ENCODE results near the gene CDH20.

Gene CDH20

DNA sequence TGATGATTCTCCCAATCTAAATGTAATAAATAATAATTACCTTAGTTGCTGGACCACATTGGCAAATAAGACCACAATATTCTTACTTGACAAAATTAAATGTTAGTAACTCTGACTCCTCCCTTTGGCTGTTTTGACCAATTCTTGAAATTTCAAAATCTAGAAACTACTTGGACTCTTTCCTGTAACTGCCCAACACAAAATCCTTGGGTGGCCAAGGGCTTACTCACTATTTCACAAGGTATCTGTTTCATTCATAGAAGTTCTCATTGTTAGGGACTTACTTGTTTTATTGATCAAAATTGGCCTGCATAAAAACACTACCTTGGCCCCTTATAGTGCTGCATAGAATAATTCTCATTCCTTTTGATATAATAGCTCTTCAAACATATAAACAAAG, 19.4 kb downstream of the CDH20 start:
- DNase-seq = no peak
- no peak overlapping the region for H2BK12ac ChIP-seq (ENCODE audit: low read length in 2 of 2)
- H3K27me3 ChIP-seq (ENCODE audit: control insufficient read depth in 1 of 2, insufficient read depth in 1 of 2, low read length in 2 of 2) = peaks cover 0 to 4% of the 10 kb centered on the region in 2 experiments
- H4K8ac ChIP-seq (ENCODE audit: low read length) = no peak overlapping the region
- no peaks in the 10 kb centered on the region for H3K9me3 ChIP-seq (ENCODE audit: control insufficient read depth, low read length)
- no peak overlapping the region for H3K27ac ChIP-seq (ENCODE audit: low read length, poor library complexity, severe bottlenecking)
- no peak overlapping the region for H3K23ac ChIP-seq (ENCODE audit: low read length in 2 of 2)
- no peaks in the 10 kb centered on the region for H3K79me1 ChIP-seq (replicated peaks; ENCODE audit: low read length, poor library complexity, severe bottlenecking)
- H3K4ac ChIP-seq (ENCODE audit: low read depth in 1 of 2, low read length in 2 of 2) = no peak overlapping the region
- no peak overlapping the region for H4K91ac ChIP-seq (ENCODE audit: low read length)
- H2BK5ac ChIP-seq (ENCODE audit: low read depth, low read length, poor library complexity, severe bottlenecking) = no peak overlapping the region
- no peak overlapping the region for H2BK120ac ChIP-seq (ENCODE audit: low read depth, low read length)
- no peak overlapping the region for H3K14ac ChIP-seq (ENCODE audit: low read length in 2 of 2)
- no peak overlapping the region for H3K18ac ChIP-seq (ENCODE audit: low read depth in 1 of 2, low read length in 2 of 2)
- no peaks in the 10 kb centered on the region for H3K4me1 ChIP-seq (ENCODE audit: control insufficient read depth, insufficient read depth, low read depth, low read length)
- no peak overlapping the region for H2BK15ac ChIP-seq (ENCODE audit: low read depth, poor library complexity, severe bottlenecking)
- H3K36me3 ChIP-seq (ENCODE audit: control insufficient read depth in 1 of 2, insufficient read depth in 2 of 2, low read depth in 1 of 2, low read length in 2 of 2) = no peaks in the 10 kb centered on the region
- no peak overlapping the region for H2AFZ ChIP-seq (ENCODE audit: low read depth, low read length)
- H3K4me2 ChIP-seq (ENCODE audit: low read length, poor library complexity, severe bottlenecking) = no peak overlapping the region
- H3K9ac ChIP-seq (ENCODE audit: low read length) = no peak overlapping the region
- H2AK5ac ChIP-seq (ENCODE audit: low read length, severe bottlenecking) = no peak overlapping the region
- H3K4me3 ChIP-seq (ENCODE audit: insufficient read depth in 1 of 2, low read depth in 1 of 2, low read length in 2 of 2) = no peak overlapping the region

DNA sequence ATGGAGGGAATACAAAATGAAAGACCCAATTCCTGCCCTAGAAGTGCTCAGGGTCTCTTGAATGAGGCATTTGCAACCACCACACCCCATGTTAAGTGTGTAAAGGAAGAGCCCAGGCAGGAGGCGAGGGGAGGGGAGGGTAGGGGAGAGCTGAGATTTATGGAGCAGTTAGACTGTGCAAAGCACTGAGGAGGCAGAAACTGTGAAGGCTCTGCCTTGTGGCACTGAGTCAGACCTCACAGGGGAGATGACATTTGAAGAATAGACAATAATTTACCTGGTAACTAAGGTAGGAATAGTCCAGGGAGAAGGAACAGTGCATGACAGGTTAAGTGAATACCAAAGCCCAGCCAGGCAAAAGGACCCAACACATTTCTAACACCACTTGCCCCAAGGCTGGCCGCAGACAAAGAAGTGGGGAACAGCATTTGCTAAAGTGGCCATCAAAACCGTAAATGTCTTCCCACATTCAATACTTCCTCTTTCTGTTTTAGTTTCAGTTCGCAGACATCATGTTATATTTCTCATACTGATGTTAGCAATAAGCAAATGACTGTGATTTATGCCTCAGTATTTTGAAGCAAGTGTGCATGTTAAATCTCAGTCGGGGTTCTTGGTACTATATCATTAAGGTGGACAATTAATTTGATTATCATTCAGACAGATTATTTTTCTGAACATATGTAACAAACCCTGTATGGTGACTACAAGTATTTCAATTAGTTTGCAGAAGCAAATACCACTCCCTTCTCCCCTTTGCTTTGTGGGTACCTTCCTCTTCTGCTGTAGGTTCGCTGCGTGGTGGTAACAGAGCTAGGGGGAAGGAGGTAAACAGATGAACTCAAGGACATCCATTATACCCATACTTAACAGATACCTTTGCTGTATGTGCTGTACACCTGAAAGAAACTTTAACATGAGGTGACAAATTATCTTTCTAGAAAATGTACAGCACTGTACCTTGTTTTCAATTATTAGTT, 27.5 kb downstream of the CDH20 start:
- no peak for DNase-seq
- H3K4ac ChIP-seq (ENCODE audit: low read depth in 1 of 2, low read length in 2 of 2) = no peak overlapping the region
- H3K27me3 ChIP-seq (ENCODE audit: control insufficient read depth in 1 of 2, insufficient read depth in 1 of 2, low read length in 2 of 2) = no peaks in the 10 kb centered on the region
- no peak overlapping the region for H3K18ac ChIP-seq (ENCODE audit: low read depth in 1 of 2, low read length in 2 of 2)
- no peak overlapping the region for H3K23ac ChIP-seq (ENCODE audit: low read length in 2 of 2)
- H4K91ac ChIP-seq (ENCODE audit: low read length) = no peak overlapping the region
- no peak overlapping the region for H3K9ac ChIP-seq (ENCODE audit: low read length)
- no peak overlapping the region for H2BK120ac ChIP-seq (ENCODE audit: low read depth, low read length)
- no peak overlapping the region for H2BK15ac ChIP-seq (ENCODE audit: low read depth, poor library complexity, severe bottlenecking)
- no peak overlapping the region for H3K4me2 ChIP-seq (ENCODE audit: low read length, poor library complexity, severe bottlenecking)
- no peaks in the 10 kb centered on the region for H3K36me3 ChIP-seq (ENCODE audit: control insufficient read depth in 1 of 2, insufficient read depth in 2 of 2, low read depth in 1 of 2, low read length in 2 of 2)
- no peaks in the 10 kb centered on the region for H3K4me1 ChIP-seq (ENCODE audit: control insufficient read depth, insufficient read depth, low read depth, low read length)
- no peaks in the 10 kb centered on the region for H3K79me1 ChIP-seq (replicated peaks; ENCODE audit: low read length, poor library complexity, severe bottlenecking)
- no peak overlapping the region for H3K4me3 ChIP-seq (ENCODE audit: insufficient read depth in 1 of 2, low read depth in 1 of 2, low read length in 2 of 2)
- H3K9me3 ChIP-seq (ENCODE audit: control insufficient read depth, low read length) = no peaks in the 10 kb centered on the region
- no peak overlapping the region for H4K8ac ChIP-seq (ENCODE audit: low read length)
- H2AFZ ChIP-seq (ENCODE audit: low read depth, low read length) = no peak overlapping the region
- no peak overlapping the region for H3K14ac ChIP-seq (ENCODE audit: low read length in 2 of 2)
- no peak overlapping the region for H2AK5ac ChIP-seq (ENCODE audit: low read length, severe bottlenecking)
- no peak overlapping the region for H2BK12ac ChIP-seq (ENCODE audit: low read length in 2 of 2)
- no peak overlapping the region for H3K27ac ChIP-seq (ENCODE audit: low read length, poor library complexity, severe bottlenecking)
- WGBS = 73% methylated on average over 4 of the region's 7 CpGs
- no peak overlapping the region for H2BK5ac ChIP-seq (ENCODE audit: low read depth, low read length, poor library complexity, severe bottlenecking)

DNA sequence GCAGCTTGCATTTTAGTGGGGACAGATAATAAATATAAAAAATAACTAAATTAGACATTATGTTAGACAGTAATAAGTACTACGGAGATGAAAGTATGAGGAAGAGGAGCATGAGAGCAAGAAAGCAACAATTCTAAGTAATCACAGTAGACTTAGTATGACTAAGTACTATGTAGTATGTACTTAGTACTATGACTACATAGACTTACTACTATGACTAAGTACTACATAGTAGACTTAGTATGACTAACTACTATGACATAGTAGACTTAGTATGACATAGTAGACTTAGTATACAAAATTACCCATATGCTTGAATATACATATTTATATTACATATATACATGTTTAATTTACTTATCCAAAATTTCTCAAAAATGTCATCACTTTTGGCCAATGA, 29.3 kb downstream of the CDH20 start:
- H3K18ac ChIP-seq (ENCODE audit: low read depth in 1 of 2, low read length in 2 of 2) = no peak overlapping the region
- no peak overlapping the region for H3K4me2 ChIP-seq (ENCODE audit: low read length, poor library complexity, severe bottlenecking)
- no peaks in the 10 kb centered on the region for H3K79me1 ChIP-seq (replicated peaks; ENCODE audit: low read length, poor library complexity, severe bottlenecking)
- H3K9me3 ChIP-seq (ENCODE audit: control insufficient read depth, low read length) = no peaks in the 10 kb centered on the region
- H3K14ac ChIP-seq (ENCODE audit: low read length in 2 of 2) = no peak overlapping the region
- no peaks in the 10 kb centered on the region for H3K4me1 ChIP-seq (ENCODE audit: control insufficient read depth, insufficient read depth, low read depth, low read length)
- no peak overlapping the region for H3K27ac ChIP-seq (ENCODE audit: low read length, poor library complexity, severe bottlenecking)
- H3K36me3 ChIP-seq (ENCODE audit: control insufficient read depth in 1 of 2, insufficient read depth in 2 of 2, low read depth in 1 of 2, low read length in 2 of 2) = no peaks in the 10 kb centered on the region
- H2BK5ac ChIP-seq (ENCODE audit: low read depth, low read length, poor library complexity, severe bottlenecking) = no peak overlapping the region
- no peaks in the 10 kb centered on the region for H3K27me3 ChIP-seq (ENCODE audit: control insufficient read depth in 1 of 2, insufficient read depth in 1 of 2, low read length in 2 of 2)
- H3K9ac ChIP-seq (ENCODE audit: low read length) = no peak overlapping the region
- H4K91ac ChIP-seq (ENCODE audit: low read length) = no peak overlapping the region
- no peak overlapping the region for H2BK15ac ChIP-seq (ENCODE audit: low read depth, poor library complexity, severe bottlenecking)
- no peak overlapping the region for H3K23ac ChIP-seq (ENCODE audit: low read length in 2 of 2)
- no peak overlapping the region for H2AFZ ChIP-seq (ENCODE audit: low read depth, low read length)
- no peak for DNase-seq
- no peak overlapping the region for H4K8ac ChIP-seq (ENCODE audit: low read length)
- H2AK5ac ChIP-seq (ENCODE audit: low read length, severe bottlenecking) = no peak overlapping the region
- H3K4ac ChIP-seq (ENCODE audit: low read depth in 1 of 2, low read length in 2 of 2) = no peak overlapping the region
- no peak overlapping the region for H2BK12ac ChIP-seq (ENCODE audit: low read length in 2 of 2)
- WGBS = no CpG with 5 or more reads among the region's 1 CpG
- H2BK120ac ChIP-seq (ENCODE audit: low read depth, low read length) = no peak overlapping the region
- H3K4me3 ChIP-seq (ENCODE audit: insufficient read depth in 1 of 2, low read depth in 1 of 2, low read length in 2 of 2) = no peak overlapping the region

DNA sequence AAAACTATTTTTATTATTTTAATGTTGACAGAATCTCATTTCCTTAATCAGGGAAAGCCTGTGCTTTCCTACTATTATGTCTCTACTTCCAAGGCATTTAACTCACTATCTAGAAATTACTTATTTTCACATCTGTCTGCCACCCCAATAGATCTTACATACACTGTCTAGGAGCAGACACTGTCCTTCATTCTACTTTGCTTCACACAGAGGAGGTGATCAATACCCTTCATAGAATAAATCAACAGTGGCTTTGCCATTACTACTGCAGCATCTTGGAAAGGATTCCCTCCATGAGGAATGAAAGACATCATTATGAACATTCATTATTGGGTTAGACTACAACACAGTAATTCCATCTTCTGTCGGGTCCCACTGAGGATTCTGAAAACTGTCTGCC, 31.7 kb downstream of the CDH20 start:
- no peaks in the 10 kb centered on the region for H3K9me3 ChIP-seq (ENCODE audit: control insufficient read depth, low read length)
- no peak overlapping the region for H3K4me2 ChIP-seq (ENCODE audit: low read length, poor library complexity, severe bottlenecking)
- no peaks in the 10 kb centered on the region for H3K4me1 ChIP-seq (ENCODE audit: control insufficient read depth, insufficient read depth, low read depth, low read length)
- no peak overlapping the region for H3K23ac ChIP-seq (ENCODE audit: low read length in 2 of 2)
- no peak for DNase-seq
- H4K8ac ChIP-seq (ENCODE audit: low read length) = no peak overlapping the region
- H2BK15ac ChIP-seq (ENCODE audit: low read depth, poor library complexity, severe bottlenecking) = no peak overlapping the region
- H2AFZ ChIP-seq (ENCODE audit: low read depth, low read length) = no peak overlapping the region
- H3K4ac ChIP-seq (ENCODE audit: low read depth in 1 of 2, low read length in 2 of 2) = no peak overlapping the region
- H3K14ac ChIP-seq (ENCODE audit: low read length in 2 of 2) = no peak overlapping the region
- WGBS = 100% methylated on average over 1 of the region's 1 CpG
- no peak overlapping the region for H3K9ac ChIP-seq (ENCODE audit: low read length)
- H3K27me3 ChIP-seq (ENCODE audit: control insufficient read depth in 1 of 2, insufficient read depth in 1 of 2, low read length in 2 of 2) = no peaks in the 10 kb centered on the region
- H4K91ac ChIP-seq (ENCODE audit: low read length) = no peak overlapping the region
- no peak overlapping the region for H3K4me3 ChIP-seq (ENCODE audit: insufficient read depth in 1 of 2, low read depth in 1 of 2, low read length in 2 of 2)
- no peak overlapping the region for H2AK5ac ChIP-seq (ENCODE audit: low read length, severe bottlenecking)
- no peaks in the 10 kb centered on the region for H3K79me1 ChIP-seq (replicated peaks; ENCODE audit: low read length, poor library complexity, severe bottlenecking)
- H3K18ac ChIP-seq (ENCODE audit: low read depth in 1 of 2, low read length in 2 of 2) = no peak overlapping the region
- H2BK12ac ChIP-seq (ENCODE audit: low read length in 2 of 2) = no peak overlapping the region
- no peak overlapping the region for H2BK120ac ChIP-seq (ENCODE audit: low read depth, low read length)
- H2BK5ac ChIP-seq (ENCODE audit: low read depth, low read length, poor library complexity, severe bottlenecking) = no peak overlapping the region
- no peak overlapping the region for H3K27ac ChIP-seq (ENCODE audit: low read length, poor library complexity, severe bottlenecking)
- H3K36me3 ChIP-seq (ENCODE audit: control insufficient read depth in 1 of 2, insufficient read depth in 2 of 2, low read depth in 1 of 2, low read length in 2 of 2) = no peaks in the 10 kb centered on the region

Data from mesenchymal stem cell (in vitro differentiated cells and primary cell).